OCI-LY7 (cell line): ENCODE results near the gene CTNNA3. TPM values are rescaled to one million over a fixed set of nuclear protein-coding genes. Genes with fewer than 3 reads are reported as not detected.

ENCODE experiments used
- BruUV-seq: library from RNA; stranded (reverse); fragments of 400-500 nt; replicated peaks from 2 replicates; lab custom pipeline; 2021; lab: Mats Ljungman, UMichigan
- CTCF ChIA-PET: fragments of 300-600 bp; sonication (Branson Sonifier 250); formaldehyde crosslinking; loops from one replicate; lab custom pipeline; 2022; ENCODE audit warnings: antibody characterized with exemption; ENCODE audit not compliant: unreplicated experiment; lab: Charles Lee
- POLR2A ChIA-PET: fragments of 300-600 bp; sonication (Branson Sonifier 250); formaldehyde crosslinking; loops from one replicate; lab custom pipeline; 2022; ENCODE audit warnings: antibody characterized with exemption; lab: Charles Lee
- DNase-seq: peaks from one replicate; pipeline ENCODE4 v3.0.0-alpha.2; 2015; ENCODE audit warnings: low spot score
- H2AFZ ChIP-seq: fragments of 200-600 bp; sonication (generic), shearing (Covaris generic); 2 replicates; pipeline ENCODE4 v1.6.1; 2014; ENCODE audit warnings: mild to moderate bottlenecking, antibody characterized with exemption, low read length, moderate library complexity
- H3K27ac ChIP-seq: fragments of 200-600 bp; sonication (generic); 2 replicates; pipeline ENCODE4 v1.5.1; 2014; ENCODE audit warnings: mixed run types, low read depth, mild to moderate bottlenecking, moderate library complexity, low read length, inconsistent platforms; ENCODE audit not compliant: poor library complexity, severe bottlenecking
- H3K36me3 ChIP-seq: fragments of 200-600 bp; sonication (generic); 2 replicates; pipeline ENCODE4 v1.6.1; 2014; ENCODE audit warnings: mild to moderate bottlenecking, antibody characterized with exemption, low read length, moderate library complexity, mixed read lengths; ENCODE audit not compliant: insufficient read depth
- H3K4me1 ChIP-seq: fragments of 200-600 bp; sonication (generic); 2 replicates; pipeline ENCODE4 v1.5.1; 2014; ENCODE audit warnings: mild to moderate bottlenecking, low read length; ENCODE audit not compliant: insufficient read depth, poor library complexity, severe bottlenecking
- H3K4me2 ChIP-seq: fragments of 200-600 bp; sonication (generic); 2 replicates; pipeline ENCODE4 v1.6.1; 2014; ENCODE audit warnings: mild to moderate bottlenecking, low read length
- H3K4me3 ChIP-seq: fragments of 200-600 bp; sonication (generic); 2 replicates; pipeline ENCODE4 v1.5.1; 2014; ENCODE audit warnings: mild to moderate bottlenecking, low read depth, low read length; ENCODE audit not compliant: poor library complexity, severe bottlenecking
- H3K79me2 ChIP-seq: fragments of 200-600 bp; sonication (generic); 2 replicates; pipeline ENCODE4 v1.6.1; 2016; ENCODE audit warnings: low read depth, mild to moderate bottlenecking, low read length, moderate library complexity, mixed read lengths; ENCODE audit not compliant: insufficient read depth
- H3K9me2 ChIP-seq: fragments of 200-600 bp; sonication (generic); 2 replicates; pipeline ENCODE4 v1.6.1; 2016; ENCODE audit warnings: mild to moderate bottlenecking, low read length, mixed read lengths; ENCODE audit not compliant: insufficient read depth
- H3K9me3 ChIP-seq: fragments of 200-600 bp; sonication (generic); 2 replicates; pipeline ENCODE4 v1.6.1; 2014; ENCODE audit warnings: mild to moderate bottlenecking, mixed run types, low read length, mixed read lengths
- H4K20me1 ChIP-seq: fragments of 200-600 bp; sonication (generic); 2 replicates; pipeline ENCODE4 v1.6.1; 2014; ENCODE audit warnings: mild to moderate bottlenecking, antibody characterized with exemption, low read length, moderate library complexity, mixed read lengths; ENCODE audit not compliant: insufficient read depth
- EZH2phosphoT487 ChIP-seq: fragments of 200-600 bp; sonication (generic); IDR thresholded peaks from 2 replicates; pipeline ENCODE4 v1.6.1; 2018; ENCODE audit warnings: low read depth, borderline replicate concordance, mild to moderate bottlenecking, mixed run types, antibody characterized with exemption, low read length, moderate library complexity, mixed read lengths
- intact Hi-C: fragments of 100-400 bp; cut with micrococcal nuclease; formaldehyde crosslinking; loops from one replicate; pipeline ENCODE4 v1.10.0; 2022; ENCODE audit not compliant: unreplicated experiment
- total RNA-seq, 2 experiments: library from RNA; depleted of rRNA in 1 of 2; stranded (reverse); fragments of >200 nt in 1 of 2; shearing (Covaris generic) in 1 of 2; gene quantifications; 2 replicates each; pipeline ENCODE4 v1.2.3, GENCODE V29; 2014 to 2022
- TF ChIP-seq, protein P1 (sequence below): fragments of 200-600 bp; sonication (generic); conservative IDR thresholded peaks from 2 replicates; pipeline ENCODE4 v1.5.1; 2014; ENCODE audit warnings: mild to moderate bottlenecking, antibody characterized with exemption, low read length, moderate library complexity, mixed read lengths

CTNNA3 gene
- total RNA-seq, 2 experiments from 2014 or later, result not detected

DNA sequence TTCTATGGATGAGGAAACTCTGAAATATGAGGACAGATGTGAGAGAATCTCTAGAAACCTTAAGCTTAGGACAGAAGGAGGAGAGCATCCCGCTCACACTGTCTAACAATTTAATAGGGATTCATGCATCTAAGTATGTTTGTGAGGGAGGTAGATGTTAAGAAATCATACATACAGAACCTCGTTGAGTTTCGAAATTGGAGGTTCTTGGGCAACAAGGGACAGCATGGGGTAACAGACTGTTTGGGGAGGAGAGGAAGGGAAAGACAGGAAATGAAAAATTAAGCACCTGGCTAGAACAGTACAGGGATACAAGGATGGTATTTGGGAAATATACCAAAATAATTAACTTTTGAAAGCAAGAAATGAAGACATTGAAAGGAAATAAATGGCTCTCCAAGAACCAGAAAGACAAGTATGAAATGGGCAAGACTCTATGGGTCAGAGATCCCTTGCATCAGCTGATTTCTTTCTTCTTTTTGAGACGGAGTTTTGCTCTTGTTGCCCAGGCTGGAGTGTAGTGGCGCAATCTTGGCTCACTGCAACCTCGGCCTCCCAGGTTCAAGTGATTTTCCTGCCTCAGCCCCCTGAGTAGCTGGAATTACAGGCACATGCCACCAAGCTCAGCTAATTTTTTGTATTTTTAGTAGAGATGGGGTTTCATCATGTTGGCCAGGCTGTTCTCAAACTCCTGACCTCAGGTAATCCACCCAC, 207.9 kb downstream of the CTNNA3 start:
- no peak overlapping the region for H3K4me2 ChIP-seq
- no peaks in the 10 kb centered on the region for H3K9me3 ChIP-seq
- H3K36me3 ChIP-seq, result no peaks in the 10 kb centered on the region
- POLR2A ChIA-PET, result no interaction called here
- H3K9me2 ChIP-seq, result no peaks in the 10 kb centered on the region
- H4K20me1 ChIP-seq, result no peaks in the 10 kb centered on the region
- no peaks in the 10 kb centered on the region for H3K4me1 ChIP-seq
- intact Hi-C loops, result no loop called here
- H3K79me2 ChIP-seq, result no peaks in the 10 kb centered on the region
- no peak overlapping the region for H3K4me3 ChIP-seq
- no peak overlapping the region for H3K27ac ChIP-seq
- H2AFZ ChIP-seq, result no peak overlapping the region
- TF ChIP-seq, protein P1, sequence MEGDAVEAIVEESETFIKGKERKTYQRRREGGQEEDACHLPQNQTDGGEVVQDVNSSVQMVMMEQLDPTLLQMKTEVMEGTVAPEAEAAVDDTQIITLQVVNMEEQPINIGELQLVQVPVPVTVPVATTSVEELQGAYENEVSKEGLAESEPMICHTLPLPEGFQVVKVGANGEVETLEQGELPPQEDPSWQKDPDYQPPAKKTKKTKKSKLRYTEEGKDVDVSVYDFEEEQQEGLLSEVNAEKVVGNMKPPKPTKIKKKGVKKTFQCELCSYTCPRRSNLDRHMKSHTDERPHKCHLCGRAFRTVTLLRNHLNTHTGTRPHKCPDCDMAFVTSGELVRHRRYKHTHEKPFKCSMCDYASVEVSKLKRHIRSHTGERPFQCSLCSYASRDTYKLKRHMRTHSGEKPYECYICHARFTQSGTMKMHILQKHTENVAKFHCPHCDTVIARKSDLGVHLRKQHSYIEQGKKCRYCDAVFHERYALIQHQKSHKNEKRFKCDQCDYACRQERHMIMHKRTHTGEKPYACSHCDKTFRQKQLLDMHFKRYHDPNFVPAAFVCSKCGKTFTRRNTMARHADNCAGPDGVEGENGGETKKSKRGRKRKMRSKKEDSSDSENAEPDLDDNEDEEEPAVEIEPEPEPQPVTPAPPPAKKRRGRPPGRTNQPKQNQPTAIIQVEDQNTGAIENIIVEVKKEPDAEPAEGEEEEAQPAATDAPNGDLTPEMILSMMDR, result no peak
- no peak for TF ChIP-seq EZH2phosphoT487
- no peak for DNase-seq
- CTCF ChIA-PET, result no interaction called here
- no TSS peak for BruUV-seq

DNA sequence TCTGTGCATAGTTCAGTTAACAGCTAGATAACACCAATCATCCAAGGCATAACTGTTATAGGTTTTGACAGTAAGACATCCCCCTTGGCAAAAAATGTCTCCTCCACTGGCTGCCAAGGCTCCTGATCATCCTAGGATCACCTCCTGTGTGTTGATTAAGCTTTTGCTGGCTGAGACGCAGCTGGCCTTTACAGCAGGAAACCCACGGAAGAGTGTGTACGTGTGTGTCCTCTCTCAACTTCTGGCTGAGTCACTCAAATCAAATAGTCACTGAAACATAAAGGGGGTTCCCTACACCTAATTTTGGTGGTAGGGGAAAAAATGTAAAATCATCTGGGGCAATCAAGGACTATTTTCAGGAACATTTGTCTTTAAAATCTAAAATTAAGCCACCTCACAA, 208.8 kb downstream of the CTNNA3 start:
- TF ChIP-seq, protein P1, result no peak
- no peak for TF ChIP-seq EZH2phosphoT487
- no peaks in the 10 kb centered on the region for H4K20me1 ChIP-seq
- H2AFZ ChIP-seq, result no peak overlapping the region
- no peak for DNase-seq
- BruUV-seq, result no TSS peak
- H3K4me3 ChIP-seq, result no peak overlapping the region
- CTCF ChIA-PET, result no interaction called here
- no peak overlapping the region for H3K4me2 ChIP-seq
- H3K4me1 ChIP-seq, result no peaks in the 10 kb centered on the region
- intact Hi-C loops, result no loop called here
- no peak overlapping the region for H3K27ac ChIP-seq
- no peaks in the 10 kb centered on the region for H3K79me2 ChIP-seq
- H3K36me3 ChIP-seq, result no peaks in the 10 kb centered on the region
- POLR2A ChIA-PET, result interaction anchor here (1.1 kb wide), 1 partner anchor 23 kb away, joined by 4 read pairs; no protein-coding TSS in a partner anchor
- H3K9me2 ChIP-seq, result no peaks in the 10 kb centered on the region
- no peaks in the 10 kb centered on the region for H3K9me3 ChIP-seq

GRCh38 chr10:67477868-67478267, 218.1 kb downstream of the CTNNA3 start:
- no peak overlapping the region for H3K4me2 ChIP-seq
- no peak overlapping the region for H3K27ac ChIP-seq
- intact Hi-C loops, result no loop called here
- no peaks in the 10 kb centered on the region for H3K9me2 ChIP-seq
- no peak overlapping the region for H3K4me3 ChIP-seq
- no peaks in the 10 kb centered on the region for H4K20me1 ChIP-seq
- no TSS peak for BruUV-seq
- H2AFZ ChIP-seq, result no peak overlapping the region
- H3K4me1 ChIP-seq, result no peaks in the 10 kb centered on the region
- ChIA-PET POLR2A (interaction anchor here (0.7 kb wide), 2 partner anchors 28 to 157 kb away, joined by 3 to 4 read pairs; no protein-coding TSS in a partner anchor), CTCF (no interaction called here)
- H3K79me2 ChIP-seq, result no peaks in the 10 kb centered on the region
- no peaks in the 10 kb centered on the region for H3K9me3 ChIP-seq
- TF ChIP-seq EZH2phosphoT487, result no peak
- TF ChIP-seq, protein P1, result no peak
- H3K36me3 ChIP-seq, result no peaks in the 10 kb centered on the region
- no peak for DNase-seq
